Epithelial cell of esophagus (primary cell): ENCODE data around the gene DRC3.

Source experiments
- DNase-seq: peaks from one replicate; pipeline ENCODE4 v3.0.0; 2010; ENCODE audit warnings: low read depth
- H3K4me3 ChIP-seq: 2 replicates; pipeline ENCODE4 v1.5.1; 2011; ENCODE audit warnings: mild to moderate bottlenecking, low read length, control low read depth
- CTCF ChIP-seq: IDR thresholded peaks from 2 replicates; pipeline ENCODE4 v1.5.1; 2011; ENCODE audit warnings: low read depth, mild to moderate bottlenecking, low read length, control low read depth, inconsistent platforms; ENCODE audit not compliant: insufficient read depth; ENCODE audit errors: missing control alignments

The DRC3 gene

GRCh38 chr17:18009609-18010420, 37.2 kb downstream of the DRC3 start:
- no peak for TF ChIP-seq CTCF
- no peak for DNase-seq
- no peak overlapping the region for H3K4me3 ChIP-seq

DNA sequence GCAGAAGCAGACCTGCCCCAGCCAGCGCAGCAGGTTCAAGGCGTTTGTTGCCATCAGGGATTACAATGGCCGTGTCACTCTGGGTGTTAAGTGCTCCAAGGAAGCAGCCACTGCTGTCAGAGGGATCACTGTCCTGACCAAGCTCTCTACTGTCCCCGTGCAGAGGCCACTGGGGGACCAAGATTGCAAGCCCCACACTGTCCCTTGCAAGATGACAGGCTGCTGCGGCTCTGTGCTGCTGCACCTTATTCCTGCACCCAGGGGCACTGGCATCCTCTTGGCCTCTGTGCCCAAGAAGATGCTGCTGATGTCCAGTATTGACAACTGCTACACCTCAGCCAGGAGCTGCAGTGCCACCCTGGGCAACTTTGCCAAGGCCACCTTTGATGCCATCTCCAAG, 38.6 kb downstream of the DRC3 start:
- TF ChIP-seq CTCF: no peak
- DNase-seq: no peak
- no peak overlapping the region for H3K4me3 ChIP-seq

GRCh38 chr17:18014006-18014405, 41.3 kb downstream of the DRC3 start:
- no peak overlapping the region for H3K4me3 ChIP-seq
- DNase-seq: no peak
- no peak for TF ChIP-seq CTCF

GRCh38 chr17:18015593-18015992, 42.9 kb downstream of the DRC3 start:
- H3K4me3 ChIP-seq: no peak overlapping the region
- TF ChIP-seq CTCF: no peak
- DNase-seq: no peak

- H3K4me3 ChIP-seq: no peak overlapping the region
- no peak for TF ChIP-seq CTCF
- DNase-seq: no peak
These were observed 43.8 kb downstream of the DRC3 start for GRCh38 chr17:18016426-18016825.

GRCh38 chr17:18017958-18018357, 45.3 kb downstream of the DRC3 start:
- no peak for DNase-seq
- TF ChIP-seq CTCF: no peak
- no peak overlapping the region for H3K4me3 ChIP-seq

- TF ChIP-seq CTCF: no peak
- no peak for DNase-seq
- H3K4me3 ChIP-seq: no peak overlapping the region
These were observed 45.8 kb downstream of the DRC3 start for GRCh38 chr17:18018411-18018921.
